Hepatocyte (in vitro differentiated cells): ENCODE measurements around the gene CLEC2B.

Experiments
- CTCF ChIP-seq: fragments of 200-600 bp; sonication (generic); IDR thresholded peaks from 2 replicates; pipeline ENCODE4 v1.5.1; 2016; ENCODE audit warnings: antibody characterized with exemption, mild to moderate bottlenecking; ENCODE audit not compliant: poor library complexity
- EZH2 ChIP-seq: fragments of 200-600 bp; sonication (generic); IDR thresholded peaks from 2 replicates; pipeline ENCODE4 v1.6.1; 2016; ENCODE audit warnings: antibody characterized with exemption, mild to moderate bottlenecking, borderline replicate concordance
- EZH2phosphoT487 ChIP-seq: fragments of 200-600 bp; sonication (generic); IDR thresholded peaks from one replicate; pipeline ENCODE4 v1.6.1; 2018; ENCODE audit warnings: antibody characterized with exemption, mild to moderate bottlenecking, low read depth, moderate library complexity; ENCODE audit not compliant: unreplicated experiment, severe bottlenecking

GRCh38 chr12:9897535-9897934 lies 28.4 kb upstream of the CLEC2B start:
- no peak for TF ChIP-seq EZH2phosphoT487
- no peak for TF ChIP-seq CTCF
- TF ChIP-seq EZH2, result no peak
